GM20431 (cell line): ENCODE measurements around the gene HECW1.

Source experiments
- in situ Hi-C: fragments of 300-500 bp; cut with MseI, MboI; formaldehyde crosslinking; loops from one replicate; pipeline ENCODE4 v1.15.0; 2020; ENCODE audit warnings: low sequenced_read_pairs; ENCODE audit not compliant: unreplicated experiment

Gene HECW1

GRCh38 chr7:43454936-43455518 is 342.6 kb downstream of the HECW1 start:
- in situ Hi-C loops: no loop called here

- in situ Hi-C loops: no loop called here
Observed at GRCh38 chr7:43456200-43456599, 343.8 kb downstream of the HECW1 start.

GRCh38 chr7:43458330-43459018 is 346.0 kb downstream of the HECW1 start:
- in situ Hi-C loops: no loop called here

- in situ Hi-C loops: no loop called here
Observed at GRCh38 chr7:43459019-43459337, 346.5 kb downstream of the HECW1 start.

GRCh38 chr7:43460733-43461348 is 348.4 kb downstream of the HECW1 start:
- in situ Hi-C loops: no loop called here

- in situ Hi-C loops: no loop called here
Observed at GRCh38 chr7:43461349-43462024, 349.0 kb downstream of the HECW1 start.

GRCh38 chr7:43462836-43463235 is 350.4 kb downstream of the HECW1 start:
- in situ Hi-C loops: no loop called here

DNA sequence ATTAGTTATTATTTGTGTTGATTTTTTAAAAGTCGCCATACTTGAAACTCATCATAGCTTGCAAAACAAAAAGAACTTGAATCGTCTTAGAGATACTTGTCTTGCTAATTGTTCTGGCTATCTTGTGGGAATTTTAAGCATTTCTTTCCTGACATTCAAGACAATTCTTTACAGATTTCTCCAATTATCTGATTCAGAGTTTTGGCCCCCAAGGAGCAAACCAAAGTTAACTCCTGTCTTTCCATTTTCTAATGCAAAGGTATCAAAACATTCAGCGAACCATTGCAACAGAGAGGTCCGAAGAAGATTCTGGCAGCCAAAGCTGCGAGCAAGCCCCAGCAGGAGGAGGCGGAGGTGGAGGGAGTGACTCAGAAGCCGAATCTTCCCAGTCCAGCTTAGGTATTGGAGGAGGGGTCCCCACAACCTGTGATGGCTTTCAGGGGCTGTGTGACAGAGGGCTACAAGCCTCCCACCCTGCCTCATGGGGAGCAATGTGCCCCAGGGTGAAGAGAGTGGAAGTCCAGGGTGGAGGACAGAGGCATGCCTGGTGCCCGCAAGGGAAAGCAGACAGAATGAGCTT is 351.0 kb downstream of the HECW1 start:
- in situ Hi-C loops: no loop called here

DNA sequence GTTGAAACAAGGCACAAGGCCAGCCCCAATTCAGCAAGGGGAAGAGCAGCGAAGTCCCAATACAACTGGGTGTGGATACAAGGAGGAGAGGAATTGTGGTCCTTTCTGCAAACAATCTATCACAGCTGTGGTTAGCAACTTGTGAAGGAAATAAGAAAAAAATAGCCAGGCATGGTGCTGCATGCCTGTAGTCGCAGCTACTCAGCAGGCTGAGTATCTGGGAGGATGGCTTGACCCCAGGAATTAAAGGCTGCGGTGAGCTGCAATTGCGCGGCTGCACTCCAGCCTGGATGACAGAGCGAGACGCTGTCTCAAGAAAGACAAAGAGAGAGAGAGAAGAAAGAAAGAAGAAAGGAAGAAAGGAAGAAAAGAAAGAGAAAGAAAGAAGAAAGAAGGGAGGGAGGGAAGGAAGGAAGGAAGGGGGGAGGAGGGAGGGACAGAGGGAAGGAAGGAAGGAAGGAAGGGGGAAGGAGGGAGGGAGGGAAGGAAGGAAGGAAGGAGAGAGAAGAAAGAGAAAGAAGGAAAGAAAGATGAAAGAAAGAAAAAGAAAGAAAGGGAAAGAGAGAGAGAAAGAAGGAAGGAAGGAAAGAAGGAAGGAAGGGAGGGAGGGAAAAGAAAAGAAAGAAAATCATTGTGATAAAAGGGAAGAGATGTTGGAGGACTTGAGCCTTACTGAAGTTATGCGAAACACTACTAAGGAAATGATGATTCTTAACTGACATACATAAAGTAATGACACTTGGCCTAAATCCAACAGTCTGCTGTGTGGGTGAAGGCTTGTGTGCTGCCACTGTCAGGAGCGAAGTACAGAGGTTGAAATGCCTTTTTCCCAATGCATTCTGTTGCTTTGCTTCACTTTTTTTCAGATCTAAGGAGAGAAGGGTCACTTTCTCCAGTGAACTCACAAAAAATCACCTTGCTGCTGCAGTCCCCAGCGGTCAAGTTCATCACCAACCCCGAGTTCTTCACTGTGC is 353.4 kb downstream of the HECW1 start:
- in situ Hi-C loops: no loop called here

DNA sequence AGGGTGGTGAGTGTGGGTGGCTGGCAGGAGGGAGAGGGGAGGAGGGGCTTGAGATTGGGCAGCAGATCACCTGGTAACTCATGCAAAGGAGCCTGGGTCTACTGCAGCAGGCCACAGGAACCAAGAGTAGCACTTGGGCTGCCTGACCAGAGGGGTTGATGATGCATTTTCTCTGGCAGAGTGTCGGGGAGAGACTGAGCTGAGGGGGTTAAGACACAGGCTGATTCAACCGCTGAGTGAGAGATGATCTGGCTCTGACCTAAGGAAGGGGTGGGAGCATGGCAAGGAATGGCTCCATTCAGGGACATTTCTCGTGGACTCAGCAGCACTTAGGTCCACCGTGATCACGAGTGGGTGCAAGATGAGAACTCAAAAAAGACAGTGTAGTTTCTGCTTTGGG is 355.0 kb downstream of the HECW1 start:
- in situ Hi-C loops: no loop called here

- in situ Hi-C loops: no loop called here
Observed at GRCh38 chr7:43467846-43468245, 355.4 kb downstream of the HECW1 start.

DNA sequence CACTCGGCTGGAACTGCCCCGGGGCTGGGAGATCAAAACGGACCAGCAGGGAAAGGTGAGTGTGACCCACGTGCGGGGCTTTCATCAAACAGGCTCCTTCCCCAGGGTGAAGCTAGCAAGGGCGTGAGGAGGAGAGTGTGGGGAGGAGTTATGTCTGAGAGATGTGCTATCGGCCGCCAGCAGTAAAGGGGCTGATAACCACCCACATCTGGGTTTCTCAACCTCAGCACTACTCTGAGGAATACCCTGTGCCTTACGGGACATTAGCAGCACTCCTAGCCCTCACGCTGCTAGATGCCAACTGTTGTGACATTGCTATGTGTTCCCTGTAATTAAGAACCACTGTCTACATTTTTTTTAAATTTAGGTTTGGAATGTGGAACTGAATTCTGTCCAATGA is 356.6 kb downstream of the HECW1 start:
- in situ Hi-C loops: no loop called here

DNA sequence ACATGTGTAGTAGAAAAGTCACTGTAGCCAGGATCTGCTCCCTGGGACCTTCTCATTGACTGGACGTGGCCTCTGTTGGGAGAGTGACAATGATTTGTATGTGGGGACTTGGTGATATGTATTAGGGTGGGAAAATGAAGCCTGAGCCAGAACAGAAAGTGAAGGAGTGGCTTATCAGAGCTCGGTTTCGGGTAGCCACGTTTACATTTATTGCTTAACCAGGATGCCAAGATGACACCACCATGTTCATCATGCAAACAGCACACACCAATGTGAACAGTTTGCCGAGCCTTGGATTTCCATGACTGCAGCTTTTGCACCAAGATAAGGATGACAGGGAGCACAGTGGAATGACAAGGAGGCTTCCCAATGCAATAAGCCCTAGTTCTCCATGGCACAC is 357.7 kb downstream of the HECW1 start:
- in situ Hi-C loops: no loop called here

- in situ Hi-C loops: no loop called here
Observed at GRCh38 chr7:43475983-43476382, 363.5 kb downstream of the HECW1 start.

DNA sequence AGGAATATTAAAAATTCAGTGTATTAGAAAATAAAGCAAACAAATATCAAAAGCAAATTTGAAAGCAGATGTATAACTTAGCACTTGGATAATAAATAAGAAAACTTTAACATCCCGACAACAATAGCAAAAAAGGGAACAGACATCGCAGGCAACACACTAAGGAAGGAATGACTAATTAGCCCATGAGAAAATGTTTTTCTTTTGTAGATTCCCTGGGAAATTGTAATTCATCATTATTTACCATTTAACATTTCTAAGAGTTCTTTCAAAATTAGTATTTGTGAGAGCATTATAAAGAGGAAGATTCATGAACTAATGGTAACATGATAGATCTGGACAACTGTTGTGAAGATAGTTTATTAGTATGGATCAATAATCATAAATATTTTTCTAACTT is 364.4 kb downstream of the HECW1 start:
- in situ Hi-C loops: no loop called here

- in situ Hi-C loops: no loop called here
Observed at GRCh38 chr7:43479042-43479441, 366.6 kb downstream of the HECW1 start.

GRCh38 chr7:43479543-43479942 is 367.1 kb downstream of the HECW1 start:
- in situ Hi-C loops: no loop called here

GRCh38 chr7:43480581-43480980 is 368.1 kb downstream of the HECW1 start:
- in situ Hi-C loops: no loop called here

DNA sequence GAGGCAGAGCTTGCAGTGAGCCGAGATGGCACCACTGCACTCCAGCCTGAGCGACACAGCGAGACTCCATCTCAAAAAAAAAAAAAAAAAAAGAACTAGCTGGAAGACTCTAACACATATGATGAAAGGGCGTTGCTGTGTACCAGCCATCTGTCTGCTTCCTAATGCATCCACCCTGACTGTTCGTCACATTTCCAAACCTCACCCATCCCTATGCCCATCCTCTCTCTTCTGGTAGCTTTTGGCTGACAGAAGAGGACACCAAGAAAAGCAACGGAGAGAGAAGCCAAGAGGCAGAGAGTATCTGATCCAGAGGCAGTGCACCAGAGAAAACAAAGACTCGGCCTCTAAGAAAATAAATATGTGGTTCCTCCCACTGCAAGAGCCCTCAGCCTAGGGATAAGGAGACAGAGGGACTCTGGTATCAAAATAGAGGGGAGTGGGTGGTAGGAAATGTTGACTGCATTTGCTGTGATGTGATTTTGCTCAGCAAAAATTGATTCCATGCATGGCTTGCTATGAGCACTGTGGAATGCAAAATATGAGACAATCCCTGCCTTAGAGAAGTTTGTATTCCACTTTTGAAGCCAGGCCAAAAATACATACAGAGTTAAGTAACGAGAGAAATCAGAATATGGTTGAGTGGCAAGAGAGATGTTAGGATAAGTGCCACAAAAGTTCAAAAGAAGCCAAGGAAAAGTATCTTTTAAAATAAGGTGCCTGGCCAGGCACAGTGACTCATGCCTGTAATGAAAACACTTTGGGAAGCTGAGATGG is 369.6 kb downstream of the HECW1 start:
- in situ Hi-C loops: no loop called here
